K562 (cell line): ENCODE measurements around the gene ASCC1. TPM values are rescaled to one million over a fixed set of nuclear protein-coding genes. Genes with fewer than 3 reads are reported as not detected.

Experiments
- ATAC-seq: fragments of 200-7000 bp; cut with Tn5 transposase; 3 replicates; pipeline ENCODE4 v1.9.1; 2020; ENCODE audit warnings: moderate library complexity
- BruUV-seq: library from RNA; stranded (reverse); fragments of 400-500 nt; replicated peaks from 2 replicates; lab custom pipeline; 2021; lab: Mats Ljungman, UMichigan
- CTCF ChIA-PET: fragments of 300-600 bp; formaldehyde crosslinking; extraction: SDS; loops from one replicate; lab custom pipeline; 2021; ENCODE audit warnings: low intra/inter-chr PET ratio; lab: Yijun Ruan, JAX
- POLR2A ChIA-PET: fragments of 300-600, 350-650 bp; sonication (Branson Sonifier 250); formaldehyde crosslinking; extraction: SDS; loops from one replicate; lab custom pipeline; 2021; ENCODE audit warnings: antibody characterized with exemption, inconsistent platforms; lab: Yijun Ruan, JAX
- DNase-seq, 4 experiments: peaks; one replicate each; pipeline versions ENCODE4 v3.0.0 to v3.0.0-alpha.2; 2011 to 2018; ENCODE audit warnings: low spot score in 3 of 4, mixed read lengths in 3 of 4; ENCODE audit errors: extremely low read depth in 1 of 4
- FAIRE-seq: peaks from 2 replicates; lab custom pipeline; 2011; peaks lifted over from hg19 to GRCh38; lab: Jason Lieb, UNC
- H2AFZ ChIP-seq: 2 replicates; pipeline ENCODE4 v1.6.0; 2011; ENCODE audit warnings: low read depth, low read length, control low read depth, inconsistent platforms
- H3K27ac ChIP-seq: fragments of 200-600 bp; 3 replicates; pipeline ENCODE4 v1.8.0; 2011; ENCODE audit warnings: low read depth, mild to moderate bottlenecking, control low read depth, inconsistent platforms, low read length, moderate library complexity, mixed read lengths; ENCODE audit errors: extremely low read depth
- H3K27me3 ChIP-seq, 2 experiments: fragments of 300-600 bp in 1 of 2; 2 replicates in 1 of 2; 3 replicates in 1 of 2; pipeline versions ENCODE4 v1.6.0 to v1.8.0; 2011; ENCODE audit warnings: inconsistent platforms in 2 of 2, low read length in 2 of 2, mild to moderate bottlenecking in 1 of 2, mixed read lengths in 1 of 2, moderate library complexity in 1 of 2; ENCODE audit not compliant: control insufficient read depth in 2 of 2, insufficient read depth in 2 of 2
- H3K36me3 ChIP-seq: fragments of 300-600 bp; 3 replicates; pipeline ENCODE4 v1.8.0; 2011; ENCODE audit warnings: mild to moderate bottlenecking, low read length, inconsistent platforms; ENCODE audit not compliant: control insufficient read depth, insufficient read depth
- H3K4me1 ChIP-seq, 2 experiments: fragments of 200-600 bp in 1 of 2; replicated peaks in 1 of 2; 2 replicates in 1 of 2; 3 replicates in 1 of 2; pipeline versions ENCODE4 v1.5.1 to v1.8.0; 2011; ENCODE audit warnings: inconsistent platforms in 2 of 2, low read length in 2 of 2, mild to moderate bottlenecking in 1 of 2, mixed read lengths in 1 of 2, moderate library complexity in 1 of 2; ENCODE audit not compliant: control insufficient read depth in 2 of 2, insufficient read depth in 2 of 2
- H3K4me2 ChIP-seq: 2 replicates; pipeline ENCODE4 v1.6.1; 2011; ENCODE audit warnings: low read length, control low read depth, inconsistent platforms, mixed read lengths; ENCODE audit not compliant: insufficient read depth
- H3K4me3 ChIP-seq: fragments of 200-600 bp; sonication (generic), shearing (Covaris generic); 2 replicates; pipeline ENCODE4 v1.5.1; 2016; ENCODE audit warnings: control low read depth, inconsistent platforms
- H3K79me2 ChIP-seq: fragments of 200-600 bp; 3 replicates; pipeline ENCODE4 v1.8.0; 2011; ENCODE audit warnings: low read length, inconsistent platforms; ENCODE audit not compliant: control insufficient read depth, insufficient read depth
- H3K9ac ChIP-seq, 2 experiments: 2 replicates each; pipeline versions ENCODE4 v1.6.0 to v1.6.1; 2011; ENCODE audit warnings: low read depth in 2 of 2, low read length in 2 of 2, control low read depth in 1 of 2, inconsistent platforms in 1 of 2, mild to moderate bottlenecking in 1 of 2, mixed read lengths in 1 of 2; ENCODE audit not compliant: insufficient read depth in 1 of 2
- H3K9me1 ChIP-seq: one replicate; pipeline ENCODE4 v1.6.0; 2011; ENCODE audit warnings: inconsistent platforms, mild to moderate bottlenecking, low read length, moderate library complexity; ENCODE audit not compliant: control insufficient read depth, insufficient read depth
- H3K9me3 ChIP-seq: replicated peaks from 2 replicates; pipeline ENCODE4 v1.5.1; 2011; ENCODE audit warnings: low read depth, low read length, inconsistent platforms; ENCODE audit not compliant: control insufficient read depth, insufficient read depth
- H4K20me1 ChIP-seq: replicated peaks from 2 replicates; pipeline ENCODE4 v1.6.1; 2011; ENCODE audit warnings: low read length, inconsistent platforms, mixed read lengths; ENCODE audit not compliant: control insufficient read depth, insufficient read depth
- CEBPB ChIP-seq: fragments of 450-650 bp; IDR thresholded peaks from 2 replicates; pipeline ENCODE4 v1.6.1; 2016; ENCODE audit warnings: missing genetic modification characterization, missing compliant biosample characterization
- CEBPG ChIP-seq, 3 experiments: fragments of 200-800 bp in 1 of 3; sonication (Bioruptor generic) in 1 of 3; sonication (generic) in 1 of 3; formaldehyde crosslinking in 1 of 3; IDR thresholded peaks in 2 of 3; conservative IDR thresholded peaks in 1 of 3; 2 replicates each; pipeline versions ENCODE4 v1.6.1 to v1.8.0; 2016 to 2022; ENCODE audit warnings: missing compliant biosample characterization in 2 of 3, missing genetic modification characterization in 2 of 3, mild to moderate bottlenecking in 1 of 3, missing genetic modification reagents in 1 of 3
- EP400 ChIP-seq: fragments of 450-650 bp; IDR thresholded peaks from 2 replicates; pipeline ENCODE4 v1.6.1; 2017; ENCODE audit warnings: antibody characterized with exemption, mild to moderate bottlenecking, moderate library complexity
- ERF ChIP-seq: fragments of 450-650 bp; formaldehyde crosslinking; IDR thresholded peaks from 2 replicates; pipeline ENCODE4 v1.4.0; 2020; ENCODE audit warnings: mild to moderate bottlenecking, mixed read lengths
- MAZ ChIP-seq, 2 experiments: fragments of 450-650 bp in 1 of 2; sonication (generic) in 1 of 2; formaldehyde crosslinking; IDR thresholded peaks in 1 of 2; conservative IDR thresholded peaks in 1 of 2; 2 replicates each; pipeline versions ENCODE4 v1.4.0 to v1.5.0; 2020; ENCODE audit warnings: mild to moderate bottlenecking in 1 of 2, missing genetic modification reagents in 1 of 2
- PYGO2 ChIP-seq: fragments of 450-650 bp; IDR thresholded peaks from 2 replicates; pipeline ENCODE4 v1.6.1; 2016; ENCODE audit warnings: mild to moderate bottlenecking, missing genetic modification characterization, moderate library complexity, missing compliant biosample characterization
- RBM25 ChIP-seq: fragments of 200-400 bp; formaldehyde crosslinking; IDR thresholded peaks from 2 replicates; pipeline ENCODE4 v1.6.1; 2018; ENCODE audit warnings: low read length, low read depth, moderate library complexity; ENCODE audit not compliant: severe bottlenecking
- SETDB1 ChIP-seq: IDR thresholded peaks from one replicate; pipeline ENCODE4 v1.6.1; 2012; ENCODE audit warnings: low read length, control low read depth, inconsistent platforms
- WGBS: fragments of 100-300 bp; shearing (Covaris generic); methylation state at CpG from one replicate; pipeline ENCODE4 v1.1.6; 2016; ENCODE audit warnings: low coverage, mixed read lengths; ENCODE audit not compliant: insufficient coverage; ENCODE audit errors: missing lambda C conversion rate; 5-methylcytosine and 5-hydroxymethylcytosine counted together
- in situ Hi-C: fragments of 300-500 bp; cut with MboI; formaldehyde crosslinking; loops from 4 replicates; pipeline ENCODE4 v1.15.0; 2018; ENCODE audit warnings: inconsistent platforms, mixed read lengths
- intact Hi-C: fragments of 100-400 bp; cut with micrococcal nuclease; formaldehyde crosslinking; loops from 2 replicates; pipeline ENCODE4 v1.14.2; 2022
- polyA plus RNA-seq, 8 experiments: library from polyadenylated mRNA; depleted of rRNA in 4 of 8; stranded (reverse) in 5 of 8; unstranded in 3 of 8; fragments of >200 nt; fragmentation: Nextera tagmentation in 2 of 8; fragmentation: Illumina TruSeq in 1 of 8; extraction: Ambion mirVana in 2 of 8; extraction: Trizol in 1 of 8; gene quantifications; 2 replicates each; pipeline versions ENCODE4 v1.2.1 to v1.2.3, GENCODE V29; 2011 to 2014; ENCODE audit warnings: inconsistent platforms in 1 of 8, missing spikeins in 1 of 8
- total RNA-seq, 7 experiments: library from RNA; depleted of rRNA in 6 of 7; stranded (reverse); fragments of >200 nt in 6 of 7; fragmentation: Illumina TruSeq in 2 of 7; extraction: Trizol in 2 of 7; gene quantifications; 2 replicates each; pipeline versions ENCODE4 v1.2.1 to v1.2.3, GENCODE V29; 2011 to 2021; ENCODE audit warnings: low replicate concordance in 1 of 7
- TF ChIP-seq, protein P1 (sequence below): IDR thresholded peaks from 2 replicates; pipeline ENCODE4 v1.6.1; 2012; ENCODE audit warnings: low read depth, low read length, improper control_type of control experiment, borderline replicate concordance
- TF ChIP-seq, protein P2 (sequence below): fragments of 250-450 bp; sonication (Bioruptor Pico); IDR thresholded peaks from 2 replicates; pipeline ENCODE4 v1.5.1; 2021; ENCODE audit warnings: mild to moderate bottlenecking
- TF ChIP-seq, protein P3 (sequence below): sonication (generic); IDR thresholded peaks from 2 replicates; pipeline ENCODE4 v1.6.1; 2016
- TF ChIP-seq, protein P4 (sequence below), 2 experiments: fragments of 450-650 bp in 1 of 2; sonication (generic) in 1 of 2; formaldehyde crosslinking in 1 of 2; IDR thresholded peaks in 1 of 2; conservative IDR thresholded peaks in 1 of 2; 2 replicates each; pipeline versions ENCODE4 v1.6.1 to v1.8.1; 2016 to 2023; ENCODE audit warnings: mild to moderate bottlenecking in 2 of 2, moderate library complexity in 2 of 2, inconsistent platforms in 1 of 2, missing genetic modification reagents in 1 of 2
- TF ChIP-seq, protein P5 (sequence below), 3 experiments: IDR thresholded peaks in 2 of 3; conservative IDR thresholded peaks in 1 of 3; 2 replicates each; pipeline ENCODE4 v1.5.1; 2011 to 2012; ENCODE audit warnings: low read length in 3 of 3, mild to moderate bottlenecking in 3 of 3, control low read depth in 2 of 3, improper control_type of control experiment in 1 of 3, inconsistent platforms in 1 of 3, low read depth in 1 of 3, mixed read lengths in 1 of 3, moderate library complexity in 1 of 3; ENCODE audit not compliant: insufficient read depth in 2 of 3

Gene ASCC1
- total and polyA plus RNA-seq, 9 of the 15 experiments (the other 6 are each of a cell fraction or from before 2014, with no cell fraction given): 31.7 to 73.3 (median 52.8) TPM

DNA sequence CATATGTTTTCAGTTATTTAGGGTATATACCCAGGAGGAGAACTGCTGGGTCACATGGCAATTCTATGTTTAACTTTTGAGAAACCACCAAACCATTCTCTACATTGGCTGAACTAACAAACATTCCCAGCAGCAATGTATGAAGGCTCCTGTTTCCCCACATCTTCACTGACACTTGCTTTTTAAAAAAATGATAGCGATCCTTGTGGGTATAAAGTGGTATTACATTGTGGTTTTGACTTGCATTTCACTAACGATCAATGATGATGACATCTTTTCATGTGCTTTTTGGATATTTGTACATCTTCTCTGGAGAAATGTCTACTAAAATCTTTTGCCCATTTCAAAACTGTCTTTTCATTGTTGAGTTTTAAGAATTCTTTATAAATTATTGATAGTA lies 51.5 kb downstream of the ASCC1 start:
- no peaks in the 10 kb centered on the region for H3K79me2 ChIP-seq
- in situ Hi-C loops: no loop called here
- FAIRE-seq: peak; percentile 65
- BruUV-seq: no TSS peak
- H3K36me3 ChIP-seq: peaks cover 6% of the 10 kb centered on the region; the same call in 1 of the 3 replicates
- no peaks in the 10 kb centered on the region for H4K20me1 ChIP-seq
- no peak overlapping the region for H3K4me3 ChIP-seq
- no peak overlapping the region for H2AFZ ChIP-seq
- H3K9me3 ChIP-seq: no peaks in the 10 kb centered on the region
- peak; percentile 76 for ATAC-seq
- CTCF ChIA-PET: no interaction called here
- no peaks in the 10 kb centered on the region for H3K27me3 ChIP-seq
- H3K4me1 ChIP-seq: no peaks in the 10 kb centered on the region
- H3K9me1 ChIP-seq: no peaks in the 10 kb centered on the region
- no peak overlapping the region for H3K9ac ChIP-seq
- no peak overlapping the region for H3K27ac ChIP-seq
- POLR2A ChIA-PET: interaction anchor here (1.0 to 1.2 kb wide), 4 partner anchors 9 to 28 kb away, joined by 3 to 5 read pairs (median 3); no protein-coding TSS in a partner anchor
- WGBS: 46% methylated on average over 2 of the region's 2 CpGs
- no peak overlapping the region for H3K4me2 ChIP-seq
- DNase-seq: peak in 2 of 4 experiments; percentile 32
- intact Hi-C loops: no loop called here
- TF ChIP-seq CEBPB (tag) (peak; percentile 40; the same call in 1 of the 2 replicates), EP400 (0 out of 2 replicates have a peak, but pooled peaks have one; percentile 23), MAZ (CRISPR knock-in tag; conservative IDR thresholded peaks at IDR 0.05 in 1 of 2, IDR thresholded peaks at IDR 0.05 in 1 of 2) (no peak), ERF (CRISPR knock-in tag) (no peak), SETDB1 (no peak), PYGO2 (tag) (no peak), RBM25 (peak; percentile 90), CEBPG (CRISPR knock-in tag; IDR thresholded peaks at IDR 0.05) (no peak), CEBPG (tag; conservative IDR thresholded peaks at IDR 0.05 in 1 of 2, IDR thresholded peaks at IDR 0.05 in 1 of 2) (peak in 1 of 2 experiments; percentile 75; a peak in 2 of 4 replicates)
- TF ChIP-seq, protein P1, sequence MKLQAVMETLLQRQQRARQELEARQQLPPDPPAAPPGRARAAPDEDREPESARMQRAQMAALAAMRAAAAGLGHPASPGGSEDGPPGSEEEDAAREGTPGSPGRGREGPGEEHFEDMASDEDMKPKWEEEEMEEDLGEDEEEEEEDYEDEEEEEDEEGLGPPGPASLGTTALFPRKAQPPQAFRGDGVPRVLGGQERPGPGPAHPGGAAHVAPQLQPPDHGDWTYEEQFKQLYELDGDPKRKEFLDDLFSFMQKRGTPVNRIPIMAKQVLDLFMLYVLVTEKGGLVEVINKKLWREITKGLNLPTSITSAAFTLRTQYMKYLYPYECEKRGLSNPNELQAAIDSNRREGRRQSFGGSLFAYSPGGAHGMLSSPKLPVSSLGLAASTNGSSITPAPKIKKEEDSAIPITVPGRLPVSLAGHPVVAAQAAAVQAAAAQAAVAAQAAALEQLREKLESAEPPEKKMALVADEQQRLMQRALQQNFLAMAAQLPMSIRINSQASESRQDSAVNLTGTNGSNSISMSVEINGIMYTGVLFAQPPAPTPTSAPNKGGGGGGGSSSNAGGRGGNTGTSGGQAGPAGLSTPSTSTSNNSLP: peak; percentile 63; the same call in 1 of the 2 replicates
- TF ChIP-seq, protein P2, sequence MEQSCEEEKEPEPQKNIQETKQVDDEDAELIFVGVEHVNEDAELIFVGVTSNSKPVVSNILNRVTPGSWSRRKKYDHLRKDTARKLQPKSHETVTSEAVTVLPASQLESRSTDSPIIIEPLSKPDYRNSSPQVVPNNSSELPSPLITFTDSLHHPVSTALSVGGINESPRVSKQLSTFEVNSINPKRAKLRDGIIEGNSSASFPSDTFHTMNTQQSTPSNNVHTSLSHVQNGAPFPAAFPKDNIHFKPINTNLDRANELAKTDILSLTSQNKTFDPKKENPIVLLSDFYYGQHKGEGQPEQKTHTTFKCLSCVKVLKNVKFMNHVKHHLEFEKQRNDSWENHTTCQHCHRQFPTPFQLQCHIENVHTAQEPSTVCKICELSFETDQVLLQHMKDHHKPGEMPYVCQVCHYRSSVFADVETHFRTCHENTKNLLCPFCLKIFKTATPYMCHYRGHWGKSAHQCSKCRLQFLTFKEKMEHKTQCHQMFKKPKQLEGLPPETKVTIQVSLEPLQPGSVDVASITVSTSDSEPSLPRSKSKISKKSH: no peak
- TF ChIP-seq, protein P3, sequence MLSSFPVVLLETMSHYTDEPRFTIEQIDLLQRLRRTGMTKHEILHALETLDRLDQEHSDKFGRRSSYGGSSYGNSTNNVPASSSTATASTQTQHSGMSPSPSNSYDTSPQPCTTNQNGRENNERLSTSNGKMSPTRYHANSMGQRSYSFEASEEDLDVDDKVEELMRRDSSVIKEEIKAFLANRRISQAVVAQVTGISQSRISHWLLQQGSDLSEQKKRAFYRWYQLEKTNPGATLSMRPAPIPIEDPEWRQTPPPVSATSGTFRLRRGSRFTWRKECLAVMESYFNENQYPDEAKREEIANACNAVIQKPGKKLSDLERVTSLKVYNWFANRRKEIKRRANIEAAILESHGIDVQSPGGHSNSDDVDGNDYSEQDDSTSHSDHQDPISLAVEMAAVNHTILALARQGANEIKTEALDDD: no peak
- TF ChIP-seq, protein P4, sequence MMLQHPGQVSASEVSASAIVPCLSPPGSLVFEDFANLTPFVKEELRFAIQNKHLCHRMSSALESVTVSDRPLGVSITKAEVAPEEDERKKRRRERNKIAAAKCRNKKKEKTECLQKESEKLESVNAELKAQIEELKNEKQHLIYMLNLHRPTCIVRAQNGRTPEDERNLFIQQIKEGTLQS (IDR thresholded peaks at IDR 0.05): peak; percentile 81
- TF ChIP-seq, protein P4 (CRISPR knock-in tag; conservative IDR thresholded peaks at IDR 0.05): no peak
- TF ChIP-seq, protein P5, sequence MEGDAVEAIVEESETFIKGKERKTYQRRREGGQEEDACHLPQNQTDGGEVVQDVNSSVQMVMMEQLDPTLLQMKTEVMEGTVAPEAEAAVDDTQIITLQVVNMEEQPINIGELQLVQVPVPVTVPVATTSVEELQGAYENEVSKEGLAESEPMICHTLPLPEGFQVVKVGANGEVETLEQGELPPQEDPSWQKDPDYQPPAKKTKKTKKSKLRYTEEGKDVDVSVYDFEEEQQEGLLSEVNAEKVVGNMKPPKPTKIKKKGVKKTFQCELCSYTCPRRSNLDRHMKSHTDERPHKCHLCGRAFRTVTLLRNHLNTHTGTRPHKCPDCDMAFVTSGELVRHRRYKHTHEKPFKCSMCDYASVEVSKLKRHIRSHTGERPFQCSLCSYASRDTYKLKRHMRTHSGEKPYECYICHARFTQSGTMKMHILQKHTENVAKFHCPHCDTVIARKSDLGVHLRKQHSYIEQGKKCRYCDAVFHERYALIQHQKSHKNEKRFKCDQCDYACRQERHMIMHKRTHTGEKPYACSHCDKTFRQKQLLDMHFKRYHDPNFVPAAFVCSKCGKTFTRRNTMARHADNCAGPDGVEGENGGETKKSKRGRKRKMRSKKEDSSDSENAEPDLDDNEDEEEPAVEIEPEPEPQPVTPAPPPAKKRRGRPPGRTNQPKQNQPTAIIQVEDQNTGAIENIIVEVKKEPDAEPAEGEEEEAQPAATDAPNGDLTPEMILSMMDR (IDR thresholded peaks at IDR 0.05 in 2 of 3, conservative IDR thresholded peaks at IDR 0.05 in 1 of 3; ENCODE audit: insufficient read depth in 2 of 3, low read depth in 1 of 3, low read length in 3 of 3): peak; percentile 18 to 42 (median 39); a peak in 4 of 6 replicates
